Stimulated activated CD8-positive, alpha-beta memory T cell treated with anti-CD3 and anti-CD28 coated beads, Interleukin-2, amount 100 ng/mL, for 48 hours (primary cell): Measurements from ENCODE around the gene COPS8.

Experiments
- DNase-seq, 2 donors: peaks; one replicate each; pipeline ENCODE4 v3.0.0-alpha.2; 2020; ENCODE audit warnings: low read depth in 2 of 2

Gene COPS8

DNA sequence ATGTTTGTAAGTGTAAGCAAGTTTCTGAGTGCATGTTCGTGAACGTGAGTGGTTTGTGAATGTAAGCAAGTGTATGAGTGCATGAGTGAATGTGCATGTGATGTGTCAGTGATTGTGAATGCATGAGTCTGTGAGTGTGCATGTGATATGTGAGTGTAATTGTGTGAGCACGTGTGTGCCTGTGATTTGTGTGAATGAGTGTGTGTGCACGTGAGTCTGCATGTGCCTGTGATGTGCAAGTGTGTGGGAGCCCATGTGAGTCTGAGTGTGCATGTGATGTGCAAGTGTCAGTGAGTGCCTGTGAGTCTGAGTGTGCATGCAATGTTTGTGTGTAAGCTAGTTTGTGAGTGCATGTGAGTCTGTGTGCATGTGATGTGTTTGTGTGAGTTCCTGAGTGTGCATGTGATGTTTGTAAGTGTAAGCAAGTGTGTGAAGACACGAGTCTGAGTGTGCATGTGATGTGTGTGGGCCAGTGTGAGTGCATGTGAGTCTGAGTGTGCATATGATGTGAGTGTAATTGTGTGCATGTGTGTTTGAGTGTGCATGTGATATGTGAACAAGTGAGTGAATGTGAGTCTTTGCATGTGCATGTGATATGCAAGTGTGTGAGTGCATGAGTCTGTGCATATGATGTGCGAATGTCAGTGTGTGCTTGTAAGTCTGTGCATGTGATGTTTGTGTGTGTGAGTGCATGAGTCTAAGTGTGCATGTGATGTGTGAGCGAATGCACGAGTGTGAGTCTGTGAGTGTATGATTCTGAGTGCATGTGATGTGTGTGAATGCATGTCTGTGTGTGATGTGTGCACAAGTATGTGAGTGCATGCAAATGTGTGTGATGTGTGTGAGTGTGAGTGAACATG, 45.1 kb downstream of the COPS8 start:
- DNase-seq, result no peak

DNA sequence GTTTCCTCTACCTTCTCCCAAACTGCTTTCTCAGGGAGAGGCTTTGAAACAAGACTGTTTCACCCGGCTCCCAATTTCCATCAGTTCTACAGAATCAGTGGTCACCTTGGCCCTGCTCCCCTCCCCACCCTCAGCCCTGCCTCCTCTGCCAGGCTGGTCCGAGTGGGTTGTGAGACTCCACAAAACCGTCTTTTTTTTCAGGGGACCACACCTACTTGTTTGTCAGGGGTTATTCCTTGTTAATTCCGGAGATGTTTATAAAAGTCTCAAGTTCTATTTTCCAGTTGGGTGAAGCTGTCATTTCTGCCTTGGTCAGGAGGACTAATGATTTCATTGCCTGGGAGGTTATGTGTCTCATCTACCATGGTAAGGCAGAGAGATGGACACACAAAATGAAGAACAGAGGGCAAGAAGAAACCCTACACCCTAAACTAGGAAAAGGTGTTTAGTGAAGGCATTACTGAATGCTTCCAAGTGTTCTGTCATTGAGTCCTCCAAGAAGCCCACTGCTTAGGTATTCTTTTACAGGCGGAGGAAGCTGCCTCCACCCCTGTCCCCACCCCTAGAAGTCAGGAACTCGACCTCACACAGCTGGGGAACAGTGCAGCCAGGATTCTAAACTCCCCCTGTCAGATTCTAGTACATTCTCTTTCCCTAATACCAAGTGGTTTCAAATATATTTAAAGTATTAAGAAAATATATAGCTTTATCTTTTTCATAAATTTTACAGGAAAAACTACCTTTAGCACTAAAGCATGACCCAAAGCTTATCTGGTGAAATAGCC, 46.3 kb downstream of the COPS8 start:
- no peak for DNase-seq

DNA sequence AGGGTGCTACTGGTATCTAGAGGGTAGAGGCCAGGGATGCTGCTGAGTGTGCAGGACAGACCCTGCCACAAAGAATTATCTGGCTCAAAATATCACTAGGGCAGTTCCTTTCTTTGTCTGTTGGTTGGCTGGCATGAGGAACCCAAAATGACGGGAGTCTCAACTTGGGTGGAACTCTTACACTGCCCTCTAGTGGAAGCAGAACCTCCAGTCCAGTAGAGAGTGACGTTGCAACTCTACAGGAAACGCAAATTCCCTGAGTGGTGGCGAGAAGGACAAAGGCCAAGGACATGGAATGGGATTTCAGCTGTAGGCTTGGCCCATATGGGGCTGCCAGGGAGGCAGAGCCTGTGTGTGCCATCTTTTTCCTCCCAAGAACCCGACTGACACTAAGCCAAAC, 47.1 kb downstream of the COPS8 start:
- DNase-seq, result no peak

DNA sequence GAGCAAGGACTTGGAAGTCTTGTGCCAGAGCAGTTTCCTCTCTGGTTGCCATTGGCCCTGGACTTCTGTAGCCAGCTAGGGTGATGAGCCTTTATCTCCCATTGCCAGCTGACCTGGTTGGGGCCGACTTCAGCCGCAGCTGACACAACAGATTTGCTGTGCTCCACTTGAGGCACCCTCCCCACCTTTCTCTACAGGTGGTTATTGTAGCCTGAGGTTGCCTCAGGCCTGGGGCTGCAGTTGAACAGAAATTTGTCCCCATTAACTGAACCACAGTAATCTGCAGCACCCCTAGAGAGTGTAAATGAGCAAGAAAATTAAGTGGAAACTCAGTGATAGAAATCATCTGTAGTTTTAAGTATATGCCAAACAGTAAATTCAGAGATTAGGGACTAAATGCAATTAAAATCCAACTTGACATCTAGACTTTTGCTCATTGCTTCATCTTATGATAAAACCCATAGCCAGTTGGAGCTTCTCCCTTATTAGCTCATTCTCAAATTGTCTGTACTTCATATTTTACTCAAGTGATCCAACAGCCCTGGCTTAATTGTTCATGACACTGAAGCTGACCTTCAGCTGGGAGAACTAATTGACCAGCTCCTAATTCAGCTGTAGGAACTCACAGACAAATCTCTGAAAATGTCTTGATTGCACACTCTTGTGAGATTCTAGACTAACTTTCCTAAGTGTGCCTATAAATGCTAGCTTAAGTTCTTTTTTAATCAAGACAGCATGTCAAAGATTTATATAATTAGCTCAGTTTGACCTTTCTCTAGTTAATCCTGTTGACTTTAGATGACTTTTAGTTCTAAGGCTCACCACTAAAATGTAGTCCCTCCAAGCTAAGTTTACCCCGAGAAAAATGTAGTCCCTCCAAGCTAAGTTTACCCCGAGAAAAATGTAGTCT, 48.9 kb downstream of the COPS8 start:
- DNase-seq, result no peak

DNA sequence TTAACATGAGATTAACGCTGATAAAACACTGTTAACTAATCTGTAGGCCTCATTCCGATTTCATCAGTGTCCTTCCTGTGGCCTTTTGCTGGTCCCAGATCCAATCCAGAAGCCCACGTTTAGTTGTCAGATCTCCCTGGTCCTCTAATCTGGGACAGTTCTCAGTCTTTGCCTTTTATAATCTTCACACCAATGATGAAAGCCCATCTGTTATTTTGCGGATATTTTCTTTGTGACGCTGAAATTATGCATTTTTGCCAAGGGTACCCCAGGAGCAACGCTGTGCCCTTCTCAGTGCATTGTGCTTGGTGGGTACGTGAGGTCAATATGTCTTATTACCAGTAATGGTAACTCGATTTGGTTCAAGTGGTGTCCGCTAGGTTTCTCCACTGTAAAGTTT, 51.1 kb downstream of the COPS8 start:
- DNase-seq, result no peak

- DNase-seq, result no peak
Measured at GRCh38 chr2:237137626-237138323, 52.1 kb downstream of the COPS8 start.

DNA sequence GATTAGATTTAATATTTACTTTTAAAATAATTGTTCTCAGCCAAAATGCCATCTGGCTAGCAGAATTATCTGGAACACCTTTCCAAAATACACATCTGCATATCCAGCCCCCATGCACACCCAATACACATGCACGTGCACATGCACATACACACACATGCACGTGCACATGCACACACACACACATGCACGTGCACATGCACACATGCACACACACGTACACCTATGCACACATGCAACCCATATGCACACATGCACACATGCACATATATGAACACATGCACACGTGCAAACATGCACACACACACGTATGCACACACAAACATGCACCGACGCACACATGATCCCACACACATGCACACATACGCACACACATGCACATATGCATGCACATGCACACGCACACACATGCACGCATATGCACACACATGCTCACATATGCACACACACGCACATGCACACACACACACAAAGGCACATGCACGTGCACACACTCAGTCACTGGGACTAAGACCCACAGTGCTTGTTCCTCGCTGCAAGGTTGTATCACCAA, 53.5 kb downstream of the COPS8 start:
- DNase-seq, result no peak

DNA sequence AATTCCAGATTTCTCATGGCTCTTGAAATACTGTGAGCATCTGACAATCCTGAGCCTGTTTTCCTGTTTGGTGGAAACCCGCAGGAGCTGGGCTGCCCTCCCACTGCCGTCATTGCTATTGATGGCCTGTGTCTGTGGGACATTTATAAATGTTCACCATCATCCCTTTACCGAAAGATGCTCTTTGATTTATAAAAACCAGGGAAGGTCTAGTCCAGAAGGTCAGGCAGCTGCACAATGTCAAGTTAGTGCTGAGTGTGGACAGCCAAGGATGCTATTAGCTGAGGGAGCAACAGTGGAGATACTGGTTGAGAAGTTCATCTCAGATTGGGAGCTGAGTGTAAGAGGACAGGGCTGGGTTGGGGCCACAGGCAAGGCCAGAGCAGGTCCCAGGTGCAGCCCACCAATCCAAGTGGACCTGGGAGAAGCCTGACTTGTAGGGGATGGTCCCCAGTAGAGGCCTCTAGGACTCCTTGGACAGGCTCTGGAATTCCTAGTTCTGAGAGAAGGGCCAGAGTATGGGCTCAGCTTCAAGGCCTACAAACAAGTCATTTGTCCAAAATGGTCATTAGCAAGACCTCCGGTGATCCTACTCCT, 55.1 kb downstream of the COPS8 start:
- DNase-seq, result no peak

- DNase-seq, result no peak
Measured at GRCh38 chr2:237141571-237142051, 55.9 kb downstream of the COPS8 start.

DNA sequence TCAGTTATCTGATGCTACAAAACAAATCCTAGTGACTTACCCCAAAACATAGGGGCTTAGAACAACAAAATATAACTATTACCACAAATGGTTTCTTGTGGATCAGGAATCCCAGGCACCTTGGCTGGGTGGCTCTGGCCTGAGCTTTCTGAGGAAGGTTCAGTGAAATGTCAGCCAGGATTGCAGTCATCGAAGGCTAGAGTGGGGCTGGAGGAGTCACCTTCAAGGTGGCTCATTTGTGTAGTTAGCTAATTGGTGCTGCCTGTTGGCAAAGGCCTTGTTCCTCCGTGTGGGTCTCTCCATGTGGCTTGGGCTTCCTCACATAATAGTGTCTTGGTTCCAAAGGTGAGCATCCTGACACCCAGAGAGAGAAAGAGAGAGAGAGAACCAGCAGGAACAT, 57.4 kb downstream of the COPS8 start:
- no peak for DNase-seq

GRCh38 chr2:237143676-237144440, 58.2 kb downstream of the COPS8 start:
- DNase-seq, result no peak

- DNase-seq, result no peak
Measured at GRCh38 chr2:237144516-237144915, 58.8 kb downstream of the COPS8 start.

DNA sequence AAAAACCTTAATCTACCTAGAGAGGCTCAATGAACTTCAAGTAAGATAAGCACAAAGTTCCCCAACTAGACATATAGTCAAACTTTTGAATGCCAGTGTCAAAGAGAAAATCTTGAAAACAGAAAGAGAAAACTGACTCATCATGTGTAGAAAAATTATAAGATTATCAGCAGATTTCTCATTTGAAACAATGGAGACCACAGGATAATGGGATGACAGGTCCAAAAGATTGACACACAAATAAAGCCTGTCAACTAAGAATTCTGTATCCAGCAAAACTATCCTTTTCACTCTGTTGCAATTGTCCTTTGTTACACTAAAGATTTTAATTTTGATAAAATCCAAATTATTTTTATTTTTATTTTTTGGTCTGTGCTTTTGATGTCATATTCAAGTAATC, 61.6 kb downstream of the COPS8 start:
- DNase-seq, result no peak

- DNase-seq, result no peak
Measured at GRCh38 chr2:237148624-237149023, 62.9 kb downstream of the COPS8 start.

GRCh38 chr2:237149425-237149824, 63.7 kb downstream of the COPS8 start:
- peak; percentile 30 to 52 for DNase-seq
